IMR-90 (cell line): ENCODE data around the gene PROK2. TPM values are rescaled to one million over a fixed set of nuclear protein-coding genes. Genes with fewer than 3 reads are reported as not detected.

ENCODE experiments used
- ATAC-seq: fragments of 200-7000 bp; cut with Tn5 transposase; 2 replicates; pipeline ENCODE4 v1.9.1; 2020; ENCODE audit warnings: low read depth, mild to moderate bottlenecking, moderate library complexity
- BruUV-seq: library from RNA; stranded (reverse); fragments of 400-500 nt; replicated peaks from 2 replicates; lab custom pipeline; 2021; lab: Mats Ljungman, UMichigan
- CTCF ChIA-PET: fragments of 300-600 bp; formaldehyde crosslinking; extraction: SDS; loops from one replicate; lab custom pipeline; 2021; ENCODE audit warnings: antibody characterized with exemption; lab: Yijun Ruan, JAX
- POLR2A ChIA-PET: fragments of 300-600 bp; sonication (Branson Sonifier 250); formaldehyde crosslinking; loops from one replicate; lab custom pipeline; 2022; ENCODE audit warnings: antibody characterized with exemption; ENCODE audit not compliant: unreplicated experiment; lab: Charles Lee
- DNase-seq: peaks from one replicate; pipeline ENCODE4 v3.0.0; 2013
- H2AFZ ChIP-seq: replicated peaks from 2 replicates; pipeline ENCODE3; 2013; ENCODE audit warnings: low read length, mild to moderate bottlenecking; ENCODE audit not compliant: poor library complexity
- H2AK5ac ChIP-seq: 2 replicates; pipeline ENCODE4 v1.6.1; 2013; ENCODE audit warnings: low read depth, low read length, inconsistent platforms
- H2AK9ac ChIP-seq: replicated peaks from 2 replicates; pipeline ENCODE3; 2013; ENCODE audit warnings: mild to moderate bottlenecking, low read depth, low read length, moderate library complexity; ENCODE audit not compliant: poor library complexity
- H2BK120ac ChIP-seq: 2 replicates; pipeline ENCODE4 v1.6.1; 2013; ENCODE audit warnings: low read depth, low read length, inconsistent platforms
- H2BK15ac ChIP-seq: 3 replicates; pipeline ENCODE4 v1.6.1; 2013; ENCODE audit warnings: low read depth, low read length, inconsistent platforms
- H2BK20ac ChIP-seq: 2 replicates; pipeline ENCODE4 v1.6.1; 2013; ENCODE audit warnings: low read depth, mild to moderate bottlenecking, inconsistent platforms, low read length, moderate library complexity
- H2BK5ac ChIP-seq: 2 replicates; pipeline ENCODE4 v1.6.1; 2013; ENCODE audit warnings: mild to moderate bottlenecking, low read depth, low read length, inconsistent platforms; ENCODE audit not compliant: poor library complexity, severe bottlenecking
- H3K14ac ChIP-seq: replicated peaks from 2 replicates; pipeline ENCODE4 v1.6.1; 2013; ENCODE audit warnings: low read depth, low read length, inconsistent platforms
- H3K18ac ChIP-seq: 2 replicates; pipeline ENCODE4 v1.6.1; 2013; ENCODE audit warnings: low read depth, low read length, control low read depth
- H3K23ac ChIP-seq: 2 replicates; pipeline ENCODE4 v1.6.1; 2013; ENCODE audit warnings: low read depth, low read length, inconsistent platforms
- H3K27ac ChIP-seq: 2 replicates; pipeline ENCODE4 v1.5.1; 2013; ENCODE audit warnings: mild to moderate bottlenecking, control low read depth, low read length; ENCODE audit not compliant: insufficient read depth
- H3K27me3 ChIP-seq: 2 replicates; pipeline ENCODE4 v1.6.1; 2013; ENCODE audit warnings: low read length; ENCODE audit not compliant: control insufficient read depth, insufficient read depth
- H3K36me3 ChIP-seq: 2 replicates; pipeline ENCODE4 v1.6.1; 2013; ENCODE audit warnings: low read length, mixed read lengths; ENCODE audit not compliant: control insufficient read depth, insufficient read depth
- H3K4ac ChIP-seq: 2 replicates; pipeline ENCODE4 v1.6.1; 2013; ENCODE audit warnings: low read depth, low read length, inconsistent platforms
- H3K4me1 ChIP-seq: 2 replicates; pipeline ENCODE4 v1.6.1; 2013; ENCODE audit warnings: low read length, mixed read lengths; ENCODE audit not compliant: control insufficient read depth, insufficient read depth
- H3K4me2 ChIP-seq: 2 replicates; pipeline ENCODE4 v1.6.1; 2013; ENCODE audit warnings: low read depth, mild to moderate bottlenecking, control low read depth, low read length, moderate library complexity
- H3K4me3 ChIP-seq: 2 replicates; pipeline ENCODE4 v1.5.1; 2013; ENCODE audit warnings: low read depth, mild to moderate bottlenecking, control low read depth, low read length, moderate library complexity; ENCODE audit not compliant: insufficient read depth
- H3K56ac ChIP-seq: 2 replicates; pipeline ENCODE4 v1.6.1; 2013; ENCODE audit warnings: low read length, inconsistent platforms; ENCODE audit not compliant: insufficient read depth; ENCODE audit errors: extremely low read depth
- H3K79me1 ChIP-seq, 2 experiments: 2 replicates each; pipeline ENCODE4 v1.6.1; 2013; ENCODE audit warnings: low read length in 2 of 2, inconsistent platforms in 1 of 2, low read depth in 1 of 2
- H3K9ac ChIP-seq: 2 replicates; pipeline ENCODE4 v1.6.1; 2013; ENCODE audit warnings: low read depth, low read length, control low read depth
- H3K9me1 ChIP-seq: 2 replicates; pipeline ENCODE4 v1.6.1; 2013; ENCODE audit warnings: low read length, inconsistent platforms; ENCODE audit not compliant: insufficient read depth
- H3K9me3 ChIP-seq: 2 replicates; pipeline ENCODE4 v1.6.1; 2013; ENCODE audit warnings: low read length; ENCODE audit not compliant: control insufficient read depth, insufficient read depth
- H4K20me1 ChIP-seq: 2 replicates; pipeline ENCODE4 v1.6.1; 2013; ENCODE audit warnings: low read length, inconsistent platforms; ENCODE audit not compliant: insufficient read depth
- H4K5ac ChIP-seq: 2 replicates; pipeline ENCODE4 v1.6.1; 2013; ENCODE audit warnings: mild to moderate bottlenecking, low read depth, low read length, control low read depth
- H4K8ac ChIP-seq, 2 experiments: 2 replicates each; pipeline ENCODE4 v1.6.1; 2013; ENCODE audit warnings: low read depth in 2 of 2, low read length in 2 of 2, control low read depth in 1 of 2, inconsistent platforms in 1 of 2
- H4K91ac ChIP-seq: 2 replicates; pipeline ENCODE4 v1.6.1; 2013; ENCODE audit warnings: low read depth, low read length, inconsistent platforms; ENCODE audit not compliant: insufficient read depth
- BHLHE40 ChIP-seq: fragments of 150-350 bp; IDR thresholded peaks from 2 replicates; pipeline ENCODE4 v1.6.1; 2016; ENCODE audit warnings: mild to moderate bottlenecking, low read depth, low read length
- CHD1 ChIP-seq: IDR thresholded peaks from 2 replicates; pipeline ENCODE4 v1.6.1; 2012; ENCODE audit warnings: low read depth, low read length, improper control_type of control experiment
- ELK1 ChIP-seq: fragments of 150-350 bp; IDR thresholded peaks from 2 replicates; pipeline ENCODE4 v1.6.1; 2016; ENCODE audit warnings: low read depth, mild to moderate bottlenecking, low read length, moderate library complexity, borderline replicate concordance
- FOS ChIP-seq: fragments of 150-350 bp; IDR thresholded peaks from 2 replicates; pipeline ENCODE4 v1.6.1; 2016; ENCODE audit warnings: low read depth, low read length
- MAFK ChIP-seq: IDR thresholded peaks from 2 replicates; pipeline ENCODE4 v1.6.1; 2012; ENCODE audit warnings: low read depth, low read length, improper control_type of control experiment
- MAZ ChIP-seq: IDR thresholded peaks from 2 replicates; pipeline ENCODE4 v1.6.1; 2012; ENCODE audit warnings: low read depth, mild to moderate bottlenecking, low read length, improper control_type of control experiment, moderate library complexity, borderline replicate concordance
- MXI1 ChIP-seq: IDR thresholded peaks from 2 replicates; pipeline ENCODE4 v1.6.1; 2012; ENCODE audit warnings: low read depth, mild to moderate bottlenecking, low read length, moderate library complexity, borderline replicate concordance
- NFE2L2 ChIP-seq: fragments of 150-350 bp; IDR thresholded peaks from 2 replicates; pipeline ENCODE4 v1.6.1; 2016; ENCODE audit warnings: low read depth, mild to moderate bottlenecking, low read length
- POLR2A ChIP-seq: IDR thresholded peaks from 2 replicates; pipeline ENCODE4 v1.6.1; 2012; ENCODE audit warnings: mild to moderate bottlenecking, low read depth, low read length
- RAD21 ChIP-seq: IDR thresholded peaks from 2 replicates; pipeline ENCODE4 v1.6.1; 2012; ENCODE audit warnings: low read length, improper control_type of control experiment
- RCOR1 ChIP-seq: IDR thresholded peaks from 2 replicates; pipeline ENCODE4 v1.6.1; 2012; ENCODE audit warnings: mild to moderate bottlenecking, low read length, improper control_type of control experiment; ENCODE audit not compliant: insufficient replicate concordance
- SMC3 ChIP-seq: fragments of 150-350 bp; IDR thresholded peaks from 2 replicates; pipeline ENCODE4 v1.6.1; 2016; ENCODE audit warnings: low read depth, mild to moderate bottlenecking, antibody characterized with exemption, low read length, moderate library complexity
- WGBS, 2 experiments: methylation state at CpG; one replicate each; pipeline versions ENCODE4 v1.1.5 to v1.1.7; 2013; ENCODE audit warnings: missing lambda C conversion rate in 2 of 2; ENCODE audit not compliant: insufficient read length in 1 of 2; ENCODE audit errors: extremely low coverage in 2 of 2; 5-methylcytosine and 5-hydroxymethylcytosine counted together
- dilution Hi-C: fragments of 300-500 bp; cut with HindIII; formaldehyde crosslinking; loops from one replicate; pipeline ENCODE4 v1.14.3; 2018; ENCODE audit warnings: low sequenced_read_pairs; ENCODE audit not compliant: unreplicated experiment
- in situ Hi-C: fragments of 300-500 bp; cut with MboI; formaldehyde crosslinking; loops from 3 replicates; pipeline ENCODE4 v1.14.3; 2019; ENCODE audit warnings: low sequenced_read_pairs, inconsistent platforms, mixed read lengths
- intact Hi-C: fragments of 100-400 bp; cut with micrococcal nuclease; formaldehyde crosslinking; loops from 2 replicates; pipeline ENCODE4 v1.10.0; 2022
- polyA plus RNA-seq, 3 experiments: library from polyadenylated mRNA; depleted of rRNA; stranded (reverse); fragments of >200 nt; gene quantifications; 2 replicates each; pipeline ENCODE4 v1.2.3, GENCODE V29; 2012; ENCODE audit warnings: low replicate concordance in 1 of 3
- total RNA-seq: library from RNA; depleted of rRNA; stranded (reverse); fragments of >200 nt; gene quantifications from 2 replicates; pipeline ENCODE4 v1.2.3, GENCODE V29; 2012
- TF ChIP-seq, protein P1 (sequence below): fragments of 150-350 bp; IDR thresholded peaks from 2 replicates; pipeline ENCODE4 v1.6.1; 2017; ENCODE audit warnings: mild to moderate bottlenecking, antibody characterized with exemption, low read length, low read depth
- TF ChIP-seq, protein P2 (sequence below): conservative IDR thresholded peaks from 2 replicates; pipeline ENCODE4 v1.5.1; 2012; ENCODE audit warnings: mild to moderate bottlenecking, low read depth, low read length, improper control_type of control experiment

The PROK2 gene
- total and polyA plus RNA-seq, 2 of the 4 experiments (the other 2 are of a cell fraction): not detected

GRCh38 chr3:71797455-71797854 is 12.5 kb upstream of the PROK2 start:
- intact Hi-C loops: no loop called here
- H3K27me3 ChIP-seq: peaks cover 10% of the 10 kb centered on the region
- no peak overlapping the region for H2BK5ac ChIP-seq
- H3K4me3 ChIP-seq: no peak overlapping the region
- no peak overlapping the region for H2AK9ac ChIP-seq
- H3K36me3 ChIP-seq: no peaks in the 10 kb centered on the region
- H3K4ac ChIP-seq: no peak overlapping the region
- H4K91ac ChIP-seq: no peak overlapping the region
- H3K23ac ChIP-seq: no peak overlapping the region
- BruUV-seq: no TSS peak
- H3K9ac ChIP-seq: no peak overlapping the region
- no peaks in the 10 kb centered on the region for H4K20me1 ChIP-seq
- TF ChIP-seq MXI1: no peak
- TF ChIP-seq FOS: no peak
- TF ChIP-seq, protein P1, sequence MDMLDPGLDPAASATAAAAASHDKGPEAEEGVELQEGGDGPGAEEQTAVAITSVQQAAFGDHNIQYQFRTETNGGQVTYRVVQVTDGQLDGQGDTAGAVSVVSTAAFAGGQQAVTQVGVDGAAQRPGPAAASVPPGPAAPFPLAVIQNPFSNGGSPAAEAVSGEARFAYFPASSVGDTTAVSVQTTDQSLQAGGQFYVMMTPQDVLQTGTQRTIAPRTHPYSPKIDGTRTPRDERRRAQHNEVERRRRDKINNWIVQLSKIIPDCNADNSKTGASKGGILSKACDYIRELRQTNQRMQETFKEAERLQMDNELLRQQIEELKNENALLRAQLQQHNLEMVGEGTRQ: no peak
- no peak for TF ChIP-seq SMC3
- TF ChIP-seq NFE2L2: no peak
- no peak for TF ChIP-seq RAD21
- TF ChIP-seq MAZ: no peak
- TF ChIP-seq RCOR1: no peak
- TF ChIP-seq, protein P2, sequence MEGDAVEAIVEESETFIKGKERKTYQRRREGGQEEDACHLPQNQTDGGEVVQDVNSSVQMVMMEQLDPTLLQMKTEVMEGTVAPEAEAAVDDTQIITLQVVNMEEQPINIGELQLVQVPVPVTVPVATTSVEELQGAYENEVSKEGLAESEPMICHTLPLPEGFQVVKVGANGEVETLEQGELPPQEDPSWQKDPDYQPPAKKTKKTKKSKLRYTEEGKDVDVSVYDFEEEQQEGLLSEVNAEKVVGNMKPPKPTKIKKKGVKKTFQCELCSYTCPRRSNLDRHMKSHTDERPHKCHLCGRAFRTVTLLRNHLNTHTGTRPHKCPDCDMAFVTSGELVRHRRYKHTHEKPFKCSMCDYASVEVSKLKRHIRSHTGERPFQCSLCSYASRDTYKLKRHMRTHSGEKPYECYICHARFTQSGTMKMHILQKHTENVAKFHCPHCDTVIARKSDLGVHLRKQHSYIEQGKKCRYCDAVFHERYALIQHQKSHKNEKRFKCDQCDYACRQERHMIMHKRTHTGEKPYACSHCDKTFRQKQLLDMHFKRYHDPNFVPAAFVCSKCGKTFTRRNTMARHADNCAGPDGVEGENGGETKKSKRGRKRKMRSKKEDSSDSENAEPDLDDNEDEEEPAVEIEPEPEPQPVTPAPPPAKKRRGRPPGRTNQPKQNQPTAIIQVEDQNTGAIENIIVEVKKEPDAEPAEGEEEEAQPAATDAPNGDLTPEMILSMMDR: no peak
- TF ChIP-seq POLR2A: no peak
- TF ChIP-seq MAFK: no peak
- no peak for TF ChIP-seq CHD1
- no peak for TF ChIP-seq BHLHE40
- TF ChIP-seq ELK1: no peak
- in situ Hi-C loops: no loop called here
- no peak overlapping the region for H2AFZ ChIP-seq
- H3K9me3 ChIP-seq: no peaks in the 10 kb centered on the region
- dilution Hi-C loops: no loop called here
- no peak overlapping the region for H2BK20ac ChIP-seq
- H4K5ac ChIP-seq: no peak overlapping the region
- no peak overlapping the region for H2BK120ac ChIP-seq
- POLR2A ChIA-PET: no interaction called here
- no peaks in the 10 kb centered on the region for H3K79me1 ChIP-seq
- H4K8ac ChIP-seq: no peak overlapping the region
- H2BK15ac ChIP-seq: no peak overlapping the region
- no peak overlapping the region for H3K27ac ChIP-seq
- no peak overlapping the region for H3K14ac ChIP-seq
- CTCF ChIA-PET: no interaction called here
- H3K18ac ChIP-seq: no peak overlapping the region
- H3K9me1 ChIP-seq: no peaks in the 10 kb centered on the region
- no peak overlapping the region for H3K4me2 ChIP-seq
- no peak overlapping the region for H2AK5ac ChIP-seq
- H3K4me1 ChIP-seq: no peaks in the 10 kb centered on the region
- ATAC-seq (no peak), DNase-seq (no peak)
- WGBS, 2 experiments: 90% methylated on average over 2 of the region's 7 CpGs; no CpG with 5 or more reads in 1 of the 2 experiments
- H3K56ac ChIP-seq: no peak overlapping the region
